CD4-positive, alpha-beta T cell (primary cell): ENCODE measurements around the gene GNPTAB. TPM values are rescaled to one million over a fixed set of nuclear protein-coding genes. Genes with fewer than 3 reads are reported as not detected.

Source experiments
- ATAC-seq: fragments of 200-7000 bp; cut with Tn5 transposase; one replicate; pipeline ENCODE4 v1.10.0; 2022; ENCODE audit warnings: mild to moderate bottlenecking; ENCODE audit not compliant: poor library complexity
- CTCF ChIA-PET: fragments of 350-600 bp; sonication (Branson Sonifier 250); formaldehyde crosslinking; loops from one replicate; lab custom pipeline; 2021; ENCODE audit warnings: antibody characterized with exemption, inconsistent platforms; lab: Charles Lee
- POLR2A ChIA-PET: fragments of 350-600 bp; sonication (Branson Sonifier 250); formaldehyde crosslinking; loops from one replicate; lab custom pipeline; 2021; ENCODE audit warnings: antibody characterized with exemption, inconsistent platforms; lab: Charles Lee
- DNase-seq, 14 experiments: peaks; one replicate each; pipeline ENCODE4 v3.0.0-alpha.2; 2013 to 2020; ENCODE audit warnings: mixed read lengths in 2 of 14
- H3K27ac ChIP-seq, 2 donors: one replicate each; pipeline versions ENCODE4 v1.5.1 to v1.7.0; 2013; ENCODE audit warnings: low read length in 2 of 2, low read depth in 1 of 2, mild to moderate bottlenecking in 1 of 2
- H3K27me3 ChIP-seq, 2 experiments: 1 replicate in 1 of 2; 2 replicates in 1 of 2; pipeline versions ENCODE4 v1.6.1 to v1.7.0; 2013; ENCODE audit warnings: low read length in 2 of 2, control low read depth in 1 of 2, mild to moderate bottlenecking in 1 of 2, moderate library complexity in 1 of 2; ENCODE audit not compliant: insufficient read depth in 2 of 2, control insufficient read depth in 1 of 2
- H3K36me3 ChIP-seq: one replicate; pipeline ENCODE4 v1.6.1; 2013; ENCODE audit warnings: low read length, control low read depth; ENCODE audit not compliant: insufficient read depth
- H3K4me1 ChIP-seq: one replicate; pipeline ENCODE4 v1.6.1; 2013; ENCODE audit warnings: low read length, control low read depth; ENCODE audit not compliant: insufficient read depth
- H3K4me3 ChIP-seq: one replicate; pipeline ENCODE4 v1.5.1; 2013; ENCODE audit warnings: mild to moderate bottlenecking, low read length, moderate library complexity
- H3K9me3 ChIP-seq, 2 experiments: 1 replicate in 1 of 2; 2 replicates in 1 of 2; pipeline versions ENCODE4 v1.6.1 to v1.7.0; 2013; ENCODE audit warnings: low read length in 2 of 2, mild to moderate bottlenecking in 2 of 2, control low read depth in 1 of 2, moderate library complexity in 1 of 2; ENCODE audit not compliant: control insufficient read depth in 1 of 2, insufficient read depth in 1 of 2
- H3K27ac Mint-ChIP-seq: one replicate; pipeline ENCODE4 v1.8.0; 2020; ENCODE audit warnings: mixed read lengths
- H3K27me3 Mint-ChIP-seq: one replicate; pipeline ENCODE4 v1.8.0; 2021; ENCODE audit warnings: mixed read lengths
- H3K36me3 Mint-ChIP-seq: one replicate; pipeline ENCODE4 v1.8.0; 2021; ENCODE audit warnings: low read depth, mixed read lengths
- H3K4me1 Mint-ChIP-seq: one replicate; pipeline ENCODE4 v1.8.0; 2021; ENCODE audit warnings: low read depth, mixed read lengths
- H3K4me3 Mint-ChIP-seq: one replicate; pipeline ENCODE4 v1.8.0; 2020; ENCODE audit warnings: mild to moderate bottlenecking, mixed read lengths
- H3K9me3 Mint-ChIP-seq: one replicate; pipeline ENCODE4 v1.8.0; 2020; ENCODE audit warnings: mixed read lengths
- CTCF ChIP-seq: fragments of 200-600 bp; IDR thresholded peaks from one replicate; pipeline ENCODE4 v1.8.0; 2022; ENCODE audit warnings: antibody characterized with exemption, mild to moderate bottlenecking
- intact Hi-C, 2 experiments: fragments of 100-400 bp; cut with DNase I in 1 of 2; cut with micrococcal nuclease in 1 of 2; formaldehyde crosslinking; loops; one replicate each; pipeline versions ENCODE4 v1.15.1 to v1.9.0; 2023 to 2025; cut with DNase I, micrococcal nuclease
- total RNA-seq, 174 experiments: library from RNA in 2 of 174; stranded (reverse) in 2 of 174; gene quantifications; one replicate each; pipeline ENCODE4 v1.2.3 and lab custom pipeline; 2021 to 2026

Gene GNPTAB
- total RNA-seq, 2 experiments from 2014 or later = 38.2 to 43.8 TPM

GRCh38 chr12:101838628-101839323 lies 8.0 kb upstream of the GNPTAB start:
- no peaks in the 10 kb centered on the region for H3K27me3 ChIP-seq
- ChIA-PET POLR2A (interaction anchor here (0.6 to 2.8 kb wide), 6 partner anchors 8 to 230 kb away, joined by 3 to 18 read pairs (median 4); partner anchors contain the start of gene GNPTAB), CTCF (interaction anchor here (0.6 to 6.9 kb wide), 12 partner anchors 9 to 265 kb away, joined by 3 to 73 read pairs (median 4); partner anchors contain the start of gene GNPTAB)
- no peaks in the 10 kb centered on the region for H3K36me3 ChIP-seq
- ATAC-seq (peak; percentile 46), DNase-seq (peak in 4 of 14 experiments; percentile 6 to 65 (median 45))
- no peak overlapping the region for H3K27ac ChIP-seq
- no peak overlapping the region for H3K4me3 ChIP-seq
- H3K4me1 ChIP-seq = peaks cover 14% of the 10 kb centered on the region
- Mint-ChIP-seq H3K4me1 (peaks cover 13% of the 10 kb centered on the region), H3K36me3 (no peaks in the 10 kb centered on the region), H3K9me3 (no peaks in the 10 kb centered on the region), H3K27me3 (no peaks in the 10 kb centered on the region), H3K27ac (no peak overlapping the region), H3K4me3 (no peak overlapping the region)
- intact Hi-C loops = loop anchor here (1.0 to 10.0 kb wide), 4 partner anchors 65 to 426 kb away; partner anchors contain the start of genes NUP37 (in 1 of the 2) and PARPBP (in 1 of the 2)
- H3K9me3 ChIP-seq = no peaks in the 10 kb centered on the region
- TF ChIP-seq CTCF = no peak

GRCh38 chr12:101832030-101832429 lies 1.3 kb upstream of the GNPTAB start:
- Mint-ChIP-seq H3K9me3 (no peaks in the 10 kb centered on the region), H3K4me3 (no peak overlapping the region), H3K27ac (no peak overlapping the region), H3K36me3 (peaks cover 6% of the 10 kb centered on the region), H3K27me3 (no peaks in the 10 kb centered on the region), H3K4me1 (peaks cover 37% of the 10 kb centered on the region)
- DNase-seq (no peak), ATAC-seq (no peak)
- no peak overlapping the region for H3K4me3 ChIP-seq
- ChIA-PET POLR2A (interaction anchor here (2.5 kb wide), 1 partner anchor 26 kb away, joined by 8 read pairs; no protein-coding TSS in a partner anchor), CTCF (interaction anchor here (1.5 to 4.7 kb wide), 4 partner anchors 24 to 59 kb away, joined by 3 to 38 read pairs (median 18); no protein-coding TSS in a partner anchor)
- TF ChIP-seq CTCF = no peak
- H3K27ac ChIP-seq = no peak overlapping the region
- intact Hi-C loops = loop anchor here (5.0 to 10.0 kb wide), 5 partner anchors 135 to 550 kb away; partner anchors contain the start of genes CHPT1 (in 1 of the 2), NUP37 (in 1 of the 2), PARPBP (in 1 of the 2) and UTP20 (in 1 of the 2)
- H3K9me3 ChIP-seq = no peaks in the 10 kb centered on the region
- no peaks in the 10 kb centered on the region for H3K27me3 ChIP-seq
- H3K36me3 ChIP-seq = no peaks in the 10 kb centered on the region
- H3K4me1 ChIP-seq = peaks cover 32% of the 10 kb centered on the region

DNA sequence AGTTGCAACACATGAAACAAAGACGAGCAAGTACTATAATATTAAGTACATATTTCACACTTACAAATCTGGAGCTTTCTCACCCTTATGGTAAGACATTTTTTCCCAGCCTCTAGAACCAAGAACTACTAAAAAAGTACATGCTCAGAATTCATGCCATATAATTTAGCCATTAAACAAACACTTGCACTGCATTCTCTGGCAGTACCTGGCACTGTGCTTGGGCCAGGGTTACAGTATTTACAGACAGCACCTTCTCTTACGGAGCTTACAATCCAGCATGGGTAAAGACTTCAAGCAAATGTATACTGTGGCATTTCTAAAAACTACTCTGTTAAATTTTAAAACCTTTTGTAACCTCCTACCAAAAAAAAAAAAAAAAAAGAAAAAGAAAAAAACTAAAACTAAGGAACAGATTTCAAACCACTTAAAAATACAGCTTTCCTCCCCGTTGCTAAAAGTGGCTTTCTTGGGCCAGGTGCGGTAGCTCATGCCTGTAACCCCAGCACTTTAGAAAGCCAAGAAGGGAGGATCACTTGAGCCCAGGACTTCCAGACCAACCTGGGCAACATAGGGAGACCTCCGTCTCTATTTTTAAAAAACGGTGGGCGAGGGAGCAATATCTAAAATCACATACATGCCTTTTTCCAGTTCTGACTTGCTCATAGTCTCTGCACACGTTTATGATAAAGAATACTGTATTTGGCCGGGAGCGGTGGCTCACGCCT lies 956 bp downstream of the GNPTAB start:
- Mint-ChIP-seq H3K36me3 (peaks cover 6% of the 10 kb centered on the region), H3K4me1 (peaks cover 56% of the 10 kb centered on the region), H3K4me3 (peak overlapping the region; percentile 94), H3K9me3 (no peaks in the 10 kb centered on the region), H3K27ac (peak overlapping the region; percentile 97), H3K27me3 (no peaks in the 10 kb centered on the region)
- peaks cover 34% of the 10 kb centered on the region for H3K4me1 ChIP-seq
- intact Hi-C loops = loop anchor here (2.0 to 10.0 kb wide), 9 partner anchors 37 to 1565 kb away; partner anchors contain the start of genes CHPT1 (in 1 of the 2), DEPDC4 (in 1 of the 2), NUP37 (in 1 of the 2) and PARPBP (in 1 of the 2)
- no peaks in the 10 kb centered on the region for H3K27me3 ChIP-seq
- ChIA-PET POLR2A (interaction anchor here (0.6 to 2.5 kb wide), 16 partner anchors 8 to 232 kb away, joined by 3 to 18 read pairs (median 4); partner anchors contain the start of genes DRAM1 and WASHC3), CTCF (interaction anchor here (0.6 to 4.7 kb wide), 17 partner anchors 9 to 436 kb away, joined by 3 to 44 read pairs (median 4); no protein-coding TSS in a partner anchor)
- H3K36me3 ChIP-seq = no peaks in the 10 kb centered on the region
- H3K9me3 ChIP-seq = no peaks in the 10 kb centered on the region
- no peak for ATAC-seq
- H3K4me3 ChIP-seq = peak overlapping the region; percentile 92
- DNase-seq = peak in 4 of 14 experiments; percentile 14 to 19 (median 17)
- peak overlapping the region; percentile 61 to 67 for H3K27ac ChIP-seq
- no peak for TF ChIP-seq CTCF
